ENCODE measurements around the gene AMT.
A peak's percentile ranks its signal among the peaks of the same experiment; 100 is the strongest.

The AMT gene

DNA sequence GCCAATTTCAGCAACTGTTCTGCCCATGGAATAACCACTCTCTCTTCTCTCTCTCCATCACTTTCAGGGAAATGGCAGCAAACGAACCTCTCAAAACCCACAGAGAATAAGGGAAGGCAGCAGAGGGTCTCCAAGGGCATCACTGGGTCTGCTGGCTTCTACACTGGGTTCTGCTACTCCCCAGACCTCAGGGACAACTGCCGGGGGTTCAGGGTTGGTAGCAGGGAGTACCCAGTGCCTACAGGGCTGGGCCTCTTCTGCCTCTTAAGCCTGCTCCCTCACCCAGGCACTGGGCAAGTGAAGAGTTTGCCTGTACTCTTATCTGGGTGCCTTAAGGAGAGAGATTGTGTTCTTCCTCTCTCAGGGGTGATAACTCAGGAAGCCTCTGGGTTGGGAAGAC, 7.5 kb downstream of the AMT start:
- H3K9me3 ChIP-seq (ENCODE audit: low read depth, low read length) = no peaks in the 10 kb centered on the region
- H3K9ac ChIP-seq (ENCODE audit: insufficient read length) = no peak overlapping the region
- DNase-seq (ENCODE audit: low read depth, low spot score) = no peak
- no peak for TF ChIP-seq FOXP2 (optimal IDR thresholded peaks at IDR 0.05; ENCODE audit: control extremely low read depth, extremely low read length, insufficient read depth)
- TF ChIP-seq EZH2 (IDR thresholded peaks at IDR 0.05) = no peak
- no peak for TF ChIP-seq POLR2AphosphoS5 (IDR thresholded peaks at IDR 0.05; ENCODE audit: borderline replicate concordance, low read depth, low read length)
- no peak overlapping the region for H3K4me3 ChIP-seq
- no peaks in the 10 kb centered on the region; the same call in 1 of the 2 replicates for H3K36me3 ChIP-seq (ENCODE audit: insufficient read depth, low read length)
- no peak overlapping the region for H3K27ac ChIP-seq

GRCh38 chr3:49413338-49413734, 8.9 kb downstream of the AMT start:
- H3K9ac ChIP-seq (ENCODE audit: insufficient read length) = peak overlapping the region; percentile 92
- peak overlapping the region; percentile 85 for H3K4me3 ChIP-seq
- H3K9me3 ChIP-seq (ENCODE audit: low read depth, low read length) = no peaks in the 10 kb centered on the region
- no peak for DNase-seq (ENCODE audit: low read depth, low spot score)
- H3K27ac ChIP-seq = no peak overlapping the region
- H3K36me3 ChIP-seq (ENCODE audit: insufficient read depth, low read length) = no peaks in the 10 kb centered on the region; the same call in 1 of the 2 replicates
- TF ChIP-seq EZH2 (IDR thresholded peaks at IDR 0.05) (no peak), POLR2AphosphoS5 (IDR thresholded peaks at IDR 0.05; ENCODE audit: borderline replicate concordance, low read depth, low read length) (no peak), FOXP2 (optimal IDR thresholded peaks at IDR 0.05; ENCODE audit: control extremely low read depth, extremely low read length, insufficient read depth) (no peak)

DNA sequence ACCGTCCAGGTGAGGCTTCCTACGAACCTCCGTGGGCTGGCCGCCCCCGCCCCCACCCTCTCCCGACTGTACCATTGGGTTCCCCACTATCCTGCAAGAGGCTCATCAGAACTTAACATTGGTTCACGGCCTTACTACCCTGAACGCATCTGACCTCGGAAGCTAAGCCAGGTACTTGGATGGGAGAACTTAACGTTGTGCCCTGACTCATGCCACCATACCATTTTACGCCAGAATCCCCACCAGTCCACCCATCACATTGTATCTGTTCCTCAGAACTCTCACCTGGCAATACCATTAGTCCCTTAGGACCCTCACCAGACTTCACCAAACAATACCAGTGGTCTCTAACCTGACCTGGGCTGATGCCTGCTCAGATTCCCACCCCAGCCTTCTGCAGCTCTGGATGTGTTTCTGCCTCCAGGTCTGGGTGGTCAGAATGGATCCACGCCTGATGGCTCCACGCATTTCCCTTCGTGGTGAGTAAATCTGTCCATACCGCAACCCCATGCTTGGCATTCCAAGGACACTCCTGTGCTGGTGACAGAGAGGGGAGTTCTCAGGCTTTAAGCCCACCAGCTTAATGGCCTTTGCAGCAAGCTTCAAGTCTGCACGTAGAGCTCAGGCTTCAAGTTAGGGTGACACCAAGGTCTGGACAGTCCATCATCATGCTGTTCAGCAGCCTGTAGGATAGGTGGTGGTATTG, 9.5 kb downstream of the AMT start:
- DNase-seq (ENCODE audit: low read depth, low spot score) = no peak
- Histone ChIP-seq H3K9me3 (ENCODE audit: low read depth, low read length) (no peaks in the 10 kb centered on the region), H3K36me3 (ENCODE audit: insufficient read depth, low read length) (no peaks in the 10 kb centered on the region; the same call in 1 of the 2 replicates), H3K27ac (peak overlapping the region; percentile 62; the same call in 1 of the 2 replicates), H3K4me3 (peak overlapping the region; percentile 85), H3K9ac (ENCODE audit: insufficient read length) (peak overlapping the region; percentile 92)
- TF ChIP-seq POLR2AphosphoS5 (IDR thresholded peaks at IDR 0.05; ENCODE audit: borderline replicate concordance, low read depth, low read length) (no peak), EZH2 (IDR thresholded peaks at IDR 0.05) (no peak), FOXP2 (optimal IDR thresholded peaks at IDR 0.05; ENCODE audit: control extremely low read depth, extremely low read length, insufficient read depth) (no peak)

GRCh38 chr3:49411968-49412631, 10.2 kb downstream of the AMT start, which contains the start of the genes RHOA and TCTA:
Gene RHOA, minus strand, starts transcription at chr3:49411976. Its CDS starts 36,387 bp downstream, at chr3:49375589.
Gene TCTA, plus strand, starts transcription at chr3:49412423. Its CDS starts 4 bp downstream, at chr3:49412427.
- Histone ChIP-seq H3K36me3 (ENCODE audit: insufficient read depth, low read length) (no peaks in the 10 kb centered on the region; the same call in 1 of the 2 replicates), H3K27ac (peak within 1 kb of the TSS; percentile 83), H3K9ac (ENCODE audit: insufficient read length) (peak within 1 kb of the TSS; percentile 96), H3K4me3 (peak within 1 kb of the TSS; percentile 85), H3K9me3 (ENCODE audit: low read depth, low read length) (no peaks in the 10 kb centered on the region)
- TF ChIP-seq POLR2AphosphoS5 (IDR thresholded peaks at IDR 0.05; ENCODE audit: borderline replicate concordance, low read depth, low read length) = peak; percentile 99
- TF ChIP-seq EZH2 (IDR thresholded peaks at IDR 0.05) = no peak
- peak; percentile 97 for DNase-seq (ENCODE audit: low read depth, low spot score)

DNA sequence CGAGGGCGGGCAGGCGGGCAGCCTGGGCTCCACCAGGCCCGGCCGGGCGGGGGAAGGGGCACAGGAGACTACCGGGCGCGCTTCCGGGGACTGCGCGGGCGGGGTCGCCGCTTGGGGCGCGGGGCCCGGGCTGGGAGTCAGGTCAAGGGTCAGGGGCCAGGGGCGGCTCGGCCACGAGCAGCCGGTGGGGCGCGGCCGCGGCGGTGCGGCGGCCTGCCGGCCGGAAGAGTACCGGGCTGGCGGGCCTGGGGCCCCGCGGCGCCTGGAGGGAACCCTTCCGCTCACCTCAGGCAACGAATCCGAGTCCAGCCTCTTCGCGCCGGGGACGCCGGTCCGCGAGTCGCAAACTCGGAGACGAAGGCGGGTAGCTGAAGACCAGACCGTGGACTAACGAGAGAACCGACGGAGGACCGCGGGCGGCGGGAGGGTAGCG, 10.7 kb downstream of the AMT start:
- H3K9ac ChIP-seq (ENCODE audit: insufficient read length) = peak overlapping the region; percentile 96
- H3K4me3 ChIP-seq = peak overlapping the region; percentile 83
- no peak for TF ChIP-seq EZH2 (IDR thresholded peaks at IDR 0.05)
- TF ChIP-seq FOXP2 (optimal IDR thresholded peaks at IDR 0.05; ENCODE audit: control extremely low read depth, extremely low read length, insufficient read depth) = no peak
- TF ChIP-seq POLR2AphosphoS5 (IDR thresholded peaks at IDR 0.05; ENCODE audit: borderline replicate concordance, low read depth, low read length) = no peak
- peak overlapping the region; percentile 83 for H3K27ac ChIP-seq
- no peaks in the 10 kb centered on the region for H3K9me3 ChIP-seq (ENCODE audit: low read depth, low read length)
- no peak for DNase-seq (ENCODE audit: low read depth, low spot score)
- no peaks in the 10 kb centered on the region; the same call in 1 of the 2 replicates for H3K36me3 ChIP-seq (ENCODE audit: insufficient read depth, low read length)

- Histone ChIP-seq H3K4me3 (peak overlapping the region; percentile 83), H3K9ac (ENCODE audit: insufficient read length) (peak overlapping the region; percentile 96), H3K27ac (peak overlapping the region; percentile 83), H3K36me3 (ENCODE audit: insufficient read depth, low read length) (no peaks in the 10 kb centered on the region; the same call in 1 of the 2 replicates), H3K9me3 (ENCODE audit: low read depth, low read length) (no peaks in the 10 kb centered on the region)
- DNase-seq (ENCODE audit: low read depth, low spot score) = no peak
- TF ChIP-seq EZH2 (IDR thresholded peaks at IDR 0.05) = no peak
- no peak for TF ChIP-seq FOXP2 (optimal IDR thresholded peaks at IDR 0.05; ENCODE audit: control extremely low read depth, extremely low read length, insufficient read depth)
- TF ChIP-seq POLR2AphosphoS5 (IDR thresholded peaks at IDR 0.05; ENCODE audit: borderline replicate concordance, low read depth, low read length) = no peak
Observed at GRCh38 chr3:49410846-49411534, 11.3 kb downstream of the AMT start.

DNA sequence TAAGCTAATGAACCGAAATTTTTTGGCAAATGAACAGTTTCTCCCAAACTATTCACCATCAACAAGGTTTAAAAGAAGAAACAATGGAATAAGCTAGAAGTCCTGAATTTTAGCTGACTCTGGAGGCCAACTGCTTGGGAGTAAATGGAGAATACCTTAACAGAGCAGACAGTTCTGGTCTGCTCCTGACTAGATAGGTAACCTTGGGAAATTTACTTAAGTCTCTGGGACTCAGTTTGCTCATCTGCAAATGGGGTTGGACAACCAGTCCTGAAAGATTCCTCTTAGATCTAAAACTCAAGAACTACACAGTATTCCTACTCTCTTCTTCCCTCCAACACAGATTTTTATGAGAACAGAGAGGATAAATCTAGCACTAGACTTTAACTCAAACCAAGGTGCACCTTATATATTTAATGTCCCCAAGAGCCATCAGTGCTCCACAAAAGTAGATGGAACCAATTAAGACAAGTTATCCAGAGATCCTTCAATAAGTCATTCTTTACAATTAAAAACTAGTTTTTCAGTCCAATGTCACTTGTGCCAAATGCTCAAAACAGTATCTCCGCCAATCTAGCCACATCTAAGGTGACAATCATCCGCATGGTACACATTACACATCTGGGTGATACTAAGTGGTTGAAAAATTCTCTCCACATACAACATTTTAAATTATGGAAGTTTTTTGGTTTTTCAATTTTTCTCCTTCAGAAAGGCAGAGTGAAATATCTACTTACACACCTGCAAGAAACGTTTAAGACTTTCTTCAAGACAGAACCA, 12.0 kb downstream of the AMT start:
- 0 out of 2 replicates have a peak overlapping the region, but pooled peaks have one; percentile 19 for H3K27ac ChIP-seq
- TF ChIP-seq EZH2 (IDR thresholded peaks at IDR 0.05) = no peak
- TF ChIP-seq FOXP2 (optimal IDR thresholded peaks at IDR 0.05; ENCODE audit: control extremely low read depth, extremely low read length, insufficient read depth) = no peak
- TF ChIP-seq POLR2AphosphoS5 (IDR thresholded peaks at IDR 0.05; ENCODE audit: borderline replicate concordance, low read depth, low read length) = no peak
- no peak for DNase-seq (ENCODE audit: low read depth, low spot score)
- no peaks in the 10 kb centered on the region; the same call in 1 of the 2 replicates for H3K36me3 ChIP-seq (ENCODE audit: insufficient read depth, low read length)
- no peaks in the 10 kb centered on the region for H3K9me3 ChIP-seq (ENCODE audit: low read depth, low read length)
- H3K9ac ChIP-seq (ENCODE audit: insufficient read length) = peak overlapping the region; percentile 96
- H3K4me3 ChIP-seq = peak overlapping the region; percentile 83

All from SK-N-MC (cell line).